Erythroblast (primary cell): Measurements from ENCODE around the gene TAF1C.

Experiments
- GATA1 ChIP-seq: IDR thresholded peaks from 2 replicates; pipeline ENCODE4 v1.6.1; 2011; ENCODE audit warnings: low read depth, mild to moderate bottlenecking, control low read depth, low read length, moderate library complexity
- POLR2A ChIP-seq: IDR thresholded peaks from 2 replicates; pipeline ENCODE4 v1.6.1; 2011; ENCODE audit warnings: mild to moderate bottlenecking, low read length

DNA sequence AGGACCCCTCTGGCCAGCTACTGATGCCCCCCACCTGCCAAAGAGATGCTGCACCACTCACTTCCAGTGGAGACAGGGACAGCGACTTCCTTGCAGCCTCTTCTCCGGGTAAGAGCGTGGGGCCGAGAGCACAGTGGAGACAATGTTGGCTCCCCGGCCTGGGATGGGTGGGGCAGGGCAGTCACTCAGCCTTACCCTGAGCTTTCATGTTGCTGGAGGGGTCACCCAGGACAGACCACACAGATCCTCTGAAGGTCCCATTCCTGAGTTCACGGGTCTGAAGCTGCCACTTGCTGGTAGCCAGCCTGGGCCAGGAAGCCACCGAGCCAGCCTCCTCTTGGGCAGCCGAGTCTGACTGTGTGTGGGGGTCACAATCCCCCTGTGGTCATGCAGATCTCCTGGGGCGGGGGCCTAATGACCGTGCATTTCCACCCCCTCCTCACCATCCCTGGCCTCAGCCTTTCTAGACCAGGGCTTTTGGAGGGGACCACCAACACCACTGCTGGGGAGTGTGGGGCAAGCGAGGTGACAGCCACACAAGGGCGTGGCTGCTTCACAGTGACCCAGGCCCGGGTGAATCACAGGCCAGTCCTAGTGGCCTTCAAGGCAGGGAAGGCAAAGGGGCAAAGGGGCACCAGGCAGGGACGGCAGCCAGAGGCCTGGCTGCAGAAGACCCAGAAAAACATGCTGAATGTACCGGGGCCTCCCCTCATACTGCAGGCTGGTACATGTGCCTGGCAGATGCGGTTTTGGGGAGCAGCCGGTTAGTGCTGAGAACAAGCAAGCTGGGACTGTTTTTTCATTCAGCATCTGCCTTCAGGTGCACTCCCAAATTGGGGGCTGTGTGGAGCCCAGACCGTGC lies 10.4 kb downstream of the TAF1C start:
- TF ChIP-seq POLR2A (no peak), GATA1 (no peak)
